ENCODE measurements around the gene STXBP3. TPM values are rescaled to one million over a fixed set of nuclear protein-coding genes. Genes with fewer than 3 reads are reported as not detected.

Gene STXBP3
- total and polyA plus RNA-seq, 9 of the 15 experiments (the other 6 are each of a cell fraction or from before 2014, with no cell fraction given) = 32.5 to 52.5 (median 39.2) TPM

DNA sequence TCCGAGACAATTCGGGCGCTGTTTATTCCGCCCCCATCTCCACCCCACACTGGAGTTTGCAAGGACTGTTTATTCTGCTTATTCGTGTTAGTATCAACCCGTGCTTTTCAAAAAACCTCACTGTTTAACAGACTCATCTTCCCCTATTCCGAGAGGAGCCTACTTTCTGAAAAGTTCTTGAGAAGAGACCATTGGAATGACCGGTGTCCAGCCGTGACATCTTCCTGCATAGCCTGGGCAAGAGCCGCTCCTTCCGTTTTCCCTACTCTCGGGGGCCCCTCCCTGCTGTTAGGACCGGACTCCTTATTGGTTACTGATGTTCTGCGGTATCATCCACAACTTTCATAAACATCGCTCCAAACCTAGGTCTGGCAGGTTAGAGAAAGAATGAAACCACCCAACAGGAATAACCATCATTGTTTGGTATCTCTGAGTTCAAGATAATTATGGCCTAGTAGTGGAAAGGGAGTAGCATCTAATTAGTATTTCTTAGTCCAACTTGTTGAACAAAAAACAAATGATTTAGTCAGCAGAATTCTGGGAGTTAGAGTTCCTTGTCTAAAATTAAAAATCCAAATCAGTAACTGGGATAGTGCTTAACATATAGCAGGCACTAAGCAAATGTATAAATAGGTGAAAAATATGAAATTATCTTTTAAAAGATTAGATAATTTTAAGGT, 837 bp downstream of the STXBP3 start (continued):
- TF ChIP-seq CTBP1 (IDR thresholded peaks at IDR 0.05; ENCODE audit: borderline replicate concordance) = peak; percentile 4; the same call in 1 of the 2 replicates
- TF ChIP-seq ZNF445 (CRISPR knock-in tag; IDR thresholded peaks at IDR 0.05; ENCODE audit: low read depth) = no peak
- no peak for TF ChIP-seq HDAC8 (tag; IDR thresholded peaks at IDR 0.05)
- TF ChIP-seq, protein P1, sequence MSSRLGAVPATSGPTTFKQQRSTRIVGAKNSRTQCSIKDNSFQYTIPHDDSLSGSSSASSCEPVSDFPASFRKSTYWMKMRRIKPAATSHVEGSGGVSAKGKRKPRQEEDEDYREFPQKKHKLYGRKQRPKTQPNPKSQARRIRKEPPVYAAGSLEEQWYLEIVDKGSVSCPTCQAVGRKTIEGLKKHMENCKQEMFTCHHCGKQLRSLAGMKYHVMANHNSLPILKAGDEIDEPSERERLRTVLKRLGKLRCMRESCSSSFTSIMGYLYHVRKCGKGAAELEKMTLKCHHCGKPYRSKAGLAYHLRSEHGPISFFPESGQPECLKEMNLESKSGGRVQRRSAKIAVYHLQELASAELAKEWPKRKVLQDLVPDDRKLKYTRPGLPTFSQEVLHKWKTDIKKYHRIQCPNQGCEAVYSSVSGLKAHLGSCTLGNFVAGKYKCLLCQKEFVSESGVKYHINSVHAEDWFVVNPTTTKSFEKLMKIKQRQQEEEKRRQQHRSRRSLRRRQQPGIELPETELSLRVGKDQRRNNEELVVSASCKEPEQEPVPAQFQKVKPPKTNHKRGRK (tag; IDR thresholded peaks at IDR 0.05) = no peak
- TF ChIP-seq, protein P2, sequence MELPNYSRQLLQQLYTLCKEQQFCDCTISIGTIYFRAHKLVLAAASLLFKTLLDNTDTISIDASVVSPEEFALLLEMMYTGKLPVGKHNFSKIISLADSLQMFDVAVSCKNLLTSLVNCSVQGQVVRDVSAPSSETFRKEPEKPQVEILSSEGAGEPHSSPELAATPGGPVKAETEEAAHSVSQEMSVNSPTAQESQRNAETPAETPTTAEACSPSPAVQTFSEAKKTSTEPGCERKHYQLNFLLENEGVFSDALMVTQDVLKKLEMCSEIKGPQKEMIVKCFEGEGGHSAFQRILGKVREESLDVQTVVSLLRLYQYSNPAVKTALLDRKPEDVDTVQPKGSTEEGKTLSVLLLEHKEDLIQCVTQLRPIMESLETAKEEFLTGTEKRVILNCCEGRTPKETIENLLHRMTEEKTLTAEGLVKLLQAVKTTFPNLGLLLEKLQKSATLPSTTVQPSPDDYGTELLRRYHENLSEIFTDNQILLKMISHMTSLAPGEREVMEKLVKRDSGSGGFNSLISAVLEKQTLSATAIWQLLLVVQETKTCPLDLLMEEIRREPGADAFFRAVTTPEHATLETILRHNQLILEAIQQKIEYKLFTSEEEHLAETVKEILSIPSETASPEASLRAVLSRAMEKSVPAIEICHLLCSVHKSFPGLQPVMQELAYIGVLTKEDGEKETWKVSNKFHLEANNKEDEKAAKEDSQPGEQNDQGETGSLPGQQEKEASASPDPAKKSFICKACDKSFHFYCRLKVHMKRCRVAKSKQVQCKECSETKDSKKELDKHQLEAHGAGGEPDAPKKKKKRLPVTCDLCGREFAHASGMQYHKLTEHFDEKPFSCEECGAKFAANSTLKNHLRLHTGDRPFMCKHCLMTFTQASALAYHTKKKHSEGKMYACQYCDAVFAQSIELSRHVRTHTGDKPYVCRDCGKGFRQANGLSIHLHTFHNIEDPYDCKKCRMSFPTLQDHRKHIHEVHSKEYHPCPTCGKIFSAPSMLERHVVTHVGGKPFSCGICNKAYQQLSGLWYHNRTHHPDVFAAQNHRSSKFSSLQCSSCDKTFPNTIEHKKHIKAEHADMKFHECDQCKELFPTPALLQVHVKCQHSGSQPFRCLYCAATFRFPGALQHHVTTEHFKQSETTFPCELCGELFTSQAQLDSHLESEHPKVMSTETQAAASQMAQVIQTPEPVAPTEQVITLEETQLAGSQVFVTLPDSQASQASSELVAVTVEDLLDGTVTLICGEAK (IDR thresholded peaks at IDR 0.05) = peak; percentile 63
- TF ChIP-seq, protein P2 (CRISPR knock-in tag; IDR thresholded peaks at IDR 0.05) = no peak
- no peak for TF ChIP-seq TSHZ1 (CRISPR knock-in tag; IDR thresholded peaks at IDR 0.05)
- 0 out of 2 replicates have a peak, but pooled peaks have one; percentile 23 for TF ChIP-seq NFIC (IDR thresholded peaks at IDR 0.05)
- no peak for TF ChIP-seq ZNF586 (CRISPR knock-in tag; conservative IDR thresholded peaks at IDR 0.05)
- no peak for TF ChIP-seq PYGO2 (tag; IDR thresholded peaks at IDR 0.05)
- no peak for TF ChIP-seq HEY1 (CRISPR knock-in tag; IDR thresholded peaks at IDR 0.05; ENCODE audit: borderline replicate concordance)
- no peak for TF ChIP-seq PTRF (tag; IDR thresholded peaks at IDR 0.05)
- TF ChIP-seq, protein P3, sequence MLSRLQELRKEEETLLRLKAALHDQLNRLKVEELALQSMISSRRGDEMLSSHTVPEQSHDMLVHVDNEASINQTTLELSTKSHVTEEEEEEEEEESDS (CRISPR knock-in tag; IDR thresholded peaks at IDR 0.05) = no peak
- no peak for TF ChIP-seq ZNF551 (CRISPR knock-in tag; IDR thresholded peaks at IDR 0.05)
